Gastrocnemius medialis (tissue), 4 donors: ENCODE data around the gene PTBP1. TPM values are rescaled to one million over a fixed set of nuclear protein-coding genes. Genes with fewer than 3 reads are reported as not detected.
"Not testable (repeated sequence)": the region's sequence is repeated elsewhere in the genome, so short reads cannot be mapped to it uniquely, and the experiment has no call there.

Experiments used
- ATAC-seq, 2 donors: fragments of 150-250 bp; one replicate each; pipeline ENCODE4 v1.9.1; 2016
- DNase-seq, 2 donors: peaks; one replicate each; pipeline ENCODE4 v3.0.0-alpha.2; 2019
- H3K27ac ChIP-seq, 4 donors: fragments of 200-600 bp; sonication (generic); 1 replicate in 1 of 4; 2 replicates in 3 of 4; pipeline ENCODE4 v1.5.1; 2016 to 2018; ENCODE audit warnings: mild to moderate bottlenecking in 2 of 4, moderate library complexity in 1 of 4
- H3K27me3 ChIP-seq, 3 donors: fragments of 200-600 bp; sonication (generic) in 2 of 3; 1 replicate in 1 of 3; 2 replicates in 2 of 3; pipeline versions ENCODE4 v1.5.1 to v1.6.0; 2016 to 2019; ENCODE audit warnings: mild to moderate bottlenecking in 1 of 3, moderate library complexity in 1 of 3
- H3K36me3 ChIP-seq, 2 donors: fragments of 200-600 bp; sonication (generic) in 1 of 2; one replicate each; pipeline ENCODE4 v1.5.1; 2017 to 2018
- H3K4me1 ChIP-seq, 2 donors: fragments of 200-600 bp; sonication (generic) in 1 of 2; one replicate each; pipeline ENCODE4 v1.5.1; 2016 to 2017; ENCODE audit warnings: mild to moderate bottlenecking in 2 of 2
- H3K4me3 ChIP-seq, 4 donors: fragments of 200-600 bp; sonication (generic) in 3 of 4; 1 replicate in 1 of 4; 2 replicates in 3 of 4; pipeline ENCODE4 v1.5.1; 2016 to 2019; ENCODE audit warnings: mild to moderate bottlenecking in 2 of 4
- H3K9me3 ChIP-seq, 3 donors: fragments of 200-600 bp; sonication (generic) in 2 of 3; 1 replicate in 1 of 3; 2 replicates in 2 of 3; pipeline ENCODE4 v1.5.1; 2016 to 2019
- POLR2A ChIP-seq, 2 donors: fragments of 450-650 bp; IDR thresholded peaks; one replicate each; pipeline ENCODE4 v1.6.1; 2017; ENCODE audit warnings: antibody characterized with exemption in 2 of 2, mild to moderate bottlenecking in 2 of 2, moderate library complexity in 2 of 2
- in situ Hi-C, 4 donors: fragments of 200-750 bp; cut with MboI; loops; one replicate each; pipeline versions ENCODE4 v1.15.0 to v1.8.0; 2017; ENCODE audit warnings: low sequenced_read_pairs in 4 of 4
- intact Hi-C: fragments of 100-400 bp; cut with DNase I; formaldehyde crosslinking; loops from one replicate; pipeline ENCODE4 v1.15.1; 2023; ENCODE audit warnings: low total_unique reads
- total RNA-seq, 4 donors: library from RNA; depleted of rRNA; stranded (reverse); fragments of >200 nt; gene quantifications; one replicate each; pipeline versions ENCODE4 v1.1.0 to v1.2.3, GENCODE V29; 2016
- TF ChIP-seq, protein P1 (sequence below), 5 experiments: fragments of 450-650 bp in 3 of 5; fragments of 200-600 bp in 2 of 5; sonication (generic) in 2 of 5; IDR thresholded peaks in 4 of 5; conservative IDR thresholded peaks in 1 of 5; 1 replicate in 4 of 5; 2 replicates in 1 of 5; pipeline ENCODE4 v1.5.1; 2016 to 2019; ENCODE audit warnings: antibody characterized with exemption in 5 of 5, mild to moderate bottlenecking in 3 of 5, moderate library complexity in 3 of 5

Gene PTBP1
- total RNA-seq, 4 donors from 2014 or later: 29.8 to 51.7 (median 36.7) TPM

DNA sequence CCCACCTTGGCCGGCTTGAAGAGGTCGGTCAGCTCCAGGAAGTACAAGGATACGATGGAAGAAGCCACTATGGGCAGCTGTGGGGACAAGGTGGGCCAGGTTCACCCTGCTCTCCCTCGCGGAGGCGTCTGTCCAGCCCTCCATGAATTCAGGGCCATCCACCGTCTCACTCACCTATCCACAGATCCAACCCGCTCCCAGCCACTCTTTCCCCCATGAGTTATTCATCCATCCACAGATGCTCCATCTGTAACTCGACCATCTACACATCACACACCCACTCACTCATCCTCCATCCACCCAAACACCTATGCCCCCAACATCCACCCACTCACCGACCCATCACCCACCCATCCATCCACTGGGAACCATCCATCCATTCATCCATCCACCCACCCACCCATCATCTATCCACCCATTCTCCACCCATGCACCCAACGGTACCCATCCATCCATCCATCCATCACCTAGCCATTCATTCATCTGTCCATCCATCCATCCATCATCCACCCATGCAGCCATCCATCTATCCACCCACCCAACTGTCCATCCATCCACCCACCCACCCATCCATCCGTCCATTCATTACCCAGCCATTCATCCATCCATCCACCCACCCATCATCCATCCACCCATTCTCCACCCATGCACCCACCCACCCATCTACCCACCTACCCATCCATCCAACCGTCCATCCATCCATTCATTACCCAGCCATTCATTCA, 18.7 kb downstream of the PTBP1 start:
- no peaks in the 10 kb centered on the region for H3K4me1 ChIP-seq
- DNase-seq: no peak
- peaks cover 0 to 12% of the 10 kb centered on the region in 2 donors for H3K36me3 ChIP-seq
- no peak overlapping the region for H3K27ac ChIP-seq
- TF ChIP-seq, protein P1, sequence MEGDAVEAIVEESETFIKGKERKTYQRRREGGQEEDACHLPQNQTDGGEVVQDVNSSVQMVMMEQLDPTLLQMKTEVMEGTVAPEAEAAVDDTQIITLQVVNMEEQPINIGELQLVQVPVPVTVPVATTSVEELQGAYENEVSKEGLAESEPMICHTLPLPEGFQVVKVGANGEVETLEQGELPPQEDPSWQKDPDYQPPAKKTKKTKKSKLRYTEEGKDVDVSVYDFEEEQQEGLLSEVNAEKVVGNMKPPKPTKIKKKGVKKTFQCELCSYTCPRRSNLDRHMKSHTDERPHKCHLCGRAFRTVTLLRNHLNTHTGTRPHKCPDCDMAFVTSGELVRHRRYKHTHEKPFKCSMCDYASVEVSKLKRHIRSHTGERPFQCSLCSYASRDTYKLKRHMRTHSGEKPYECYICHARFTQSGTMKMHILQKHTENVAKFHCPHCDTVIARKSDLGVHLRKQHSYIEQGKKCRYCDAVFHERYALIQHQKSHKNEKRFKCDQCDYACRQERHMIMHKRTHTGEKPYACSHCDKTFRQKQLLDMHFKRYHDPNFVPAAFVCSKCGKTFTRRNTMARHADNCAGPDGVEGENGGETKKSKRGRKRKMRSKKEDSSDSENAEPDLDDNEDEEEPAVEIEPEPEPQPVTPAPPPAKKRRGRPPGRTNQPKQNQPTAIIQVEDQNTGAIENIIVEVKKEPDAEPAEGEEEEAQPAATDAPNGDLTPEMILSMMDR (IDR thresholded peaks at IDR 0.05 in 4 of 5, conservative IDR thresholded peaks at IDR 0.05 in 1 of 5): no peak
- no peak for TF ChIP-seq POLR2A (IDR thresholded peaks at IDR 0.05)
- H3K9me3 ChIP-seq: no peaks in the 10 kb centered on the region
- ATAC-seq: no peak
- intact Hi-C loops (no loop called here), in situ Hi-C loops (no loop called here)
- no peak overlapping the region for H3K4me3 ChIP-seq
- peaks cover 0 to 2% (median 0%) of the 10 kb centered on the region in 3 donors for H3K27me3 ChIP-seq

DNA sequence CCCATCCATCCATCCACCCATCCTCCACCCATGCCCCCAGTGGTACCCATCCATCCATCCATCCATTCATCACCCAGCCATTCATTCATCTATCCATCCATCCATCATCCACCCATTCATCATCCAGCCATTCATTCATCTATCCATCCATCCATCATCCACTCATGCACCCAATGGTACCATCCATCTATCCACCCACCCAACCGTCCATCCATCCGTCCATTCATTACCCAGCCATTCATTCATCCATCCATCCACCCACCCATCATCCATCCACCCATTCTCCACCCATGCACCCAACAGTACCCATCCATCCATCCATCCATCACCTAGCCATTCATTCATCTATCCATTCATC, 19.2 kb downstream of the PTBP1 start:
- Histone ChIP-seq H3K36me3 (peaks cover 0 to 7% of the 10 kb centered on the region in 2 donors), H3K27ac (no peak overlapping the region), H3K4me3 (no peak overlapping the region), H3K27me3 (peaks cover 3 to 7% (median 3%) of the 10 kb centered on the region in 3 donors), H3K4me1 (peaks cover 0 to 2% of the 10 kb centered on the region in 2 donors), H3K9me3 (no peaks in the 10 kb centered on the region)
- no peak for DNase-seq
- ATAC-seq: no peak
- no peak for TF ChIP-seq POLR2A (IDR thresholded peaks at IDR 0.05)
- TF ChIP-seq, protein P1 (IDR thresholded peaks at IDR 0.05 in 4 of 5, conservative IDR thresholded peaks at IDR 0.05 in 1 of 5): no peak
- in situ Hi-C loops: no loop called here
- intact Hi-C loops: no loop called here

DNA sequence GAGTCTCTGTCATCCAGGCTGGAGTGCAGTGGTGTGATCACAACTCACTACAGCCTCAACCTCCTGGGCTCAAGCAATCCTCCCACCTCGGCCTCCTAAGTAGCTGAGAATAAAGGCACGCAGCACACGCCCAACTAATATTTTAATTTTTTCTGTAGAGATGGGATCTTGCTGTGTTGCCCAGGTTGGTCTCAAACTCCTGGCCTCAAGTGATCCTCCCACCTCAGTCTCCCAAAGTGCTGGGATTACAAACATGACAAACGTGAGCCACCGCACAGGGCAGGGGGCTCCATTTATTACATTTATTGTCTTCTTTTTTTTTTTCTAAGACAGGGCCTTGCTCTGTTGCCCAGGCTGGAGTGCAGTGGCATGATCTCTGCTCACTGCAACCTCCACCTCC, 23.0 kb downstream of the PTBP1 start:
- in situ Hi-C loops, H3K27ac ChIP-seq, DNase-seq, H3K9me3 ChIP-seq, ATAC-seq, H3K36me3 ChIP-seq, intact Hi-C loops, H3K4me1 ChIP-seq, H3K4me3 ChIP-seq: not testable (repeated sequence)
- peaks cover 18 to 34% (median 29%) of the 10 kb centered on the region in 3 donors for H3K27me3 ChIP-seq

DNA sequence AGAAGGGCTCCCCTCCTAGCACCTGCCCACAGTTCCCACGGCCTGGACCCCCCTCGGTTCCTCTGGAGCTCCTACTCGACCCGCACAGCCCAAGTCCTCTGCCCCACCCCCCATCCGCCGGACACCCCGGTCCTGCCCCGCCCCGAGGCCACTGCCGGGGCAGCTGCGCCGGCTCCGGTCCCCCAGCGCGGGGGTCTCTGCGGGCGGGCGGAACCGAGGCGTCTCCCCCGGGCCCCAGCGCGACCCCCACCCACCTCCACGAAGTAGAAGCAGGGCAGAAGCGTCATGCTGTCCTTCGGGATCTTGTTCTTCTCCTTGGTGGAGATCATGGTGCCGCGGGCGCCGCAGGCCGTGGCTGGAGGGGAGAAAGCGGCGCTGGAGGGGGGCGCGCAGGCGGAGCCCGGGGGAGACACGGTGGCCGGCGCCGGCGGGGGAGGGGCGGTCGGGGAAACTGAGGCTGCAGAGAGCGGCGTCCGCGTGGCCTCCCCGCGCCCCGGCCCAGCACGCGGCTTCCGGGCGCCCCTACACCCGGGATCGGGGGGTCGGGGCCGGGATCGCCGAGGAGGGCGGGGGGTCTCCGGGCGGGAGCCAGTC, 24.1 kb downstream of the PTBP1 start:
- Histone ChIP-seq H3K36me3 (no peaks in the 10 kb centered on the region), H3K4me3 (peak overlapping the region; percentile 6 to 38 (median 26)), H3K9me3 (no peaks in the 10 kb centered on the region), H3K27me3 (peaks cover 21 to 34% (median 29%) of the 10 kb centered on the region in 3 donors), H3K27ac (no peak overlapping the region), H3K4me1 (peaks cover 0 to 3% of the 10 kb centered on the region in 2 donors)
- intact Hi-C loops (no loop called here), in situ Hi-C loops (no loop called here)
- no peak for TF ChIP-seq POLR2A (IDR thresholded peaks at IDR 0.05)
- TF ChIP-seq, protein P1 (IDR thresholded peaks at IDR 0.05 in 4 of 5, conservative IDR thresholded peaks at IDR 0.05 in 1 of 5): no peak
- DNase-seq: no peak
- no peak for ATAC-seq

DNA sequence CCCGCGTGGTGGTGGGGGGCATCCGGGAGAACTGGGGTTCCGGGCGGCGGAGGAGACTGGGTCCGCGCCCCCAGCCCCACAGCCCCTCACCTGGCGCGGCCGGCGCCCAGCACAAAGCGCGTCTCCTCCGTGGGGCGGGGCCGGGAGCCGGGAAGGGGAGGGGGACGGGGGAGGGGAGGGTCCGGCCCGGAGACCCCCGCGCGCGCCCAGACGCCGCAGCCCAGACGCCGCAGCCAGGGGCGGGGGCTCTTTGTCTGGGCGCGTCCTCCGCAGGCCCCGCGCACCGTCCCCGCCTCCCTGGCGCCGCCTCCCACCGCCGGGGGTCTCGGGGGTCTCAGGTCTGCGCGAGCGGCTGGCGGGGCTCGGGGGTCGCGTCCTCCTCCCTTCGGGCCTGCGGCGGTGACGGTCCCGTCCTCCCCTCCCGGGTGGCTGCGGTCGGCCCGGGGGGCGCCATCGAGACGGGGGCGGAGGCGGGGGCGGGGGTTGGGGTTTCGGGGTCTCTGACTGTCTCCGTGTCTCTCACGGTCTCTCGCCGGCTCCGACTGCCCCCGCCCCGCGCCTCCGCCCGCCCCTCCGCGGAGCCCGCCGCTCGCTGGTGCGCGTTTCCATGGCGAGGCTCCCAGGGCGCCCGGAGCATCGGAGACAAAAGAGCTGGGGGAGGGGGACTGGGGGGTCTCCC, 24.7 kb downstream of the PTBP1 start, which contains the start of gene PLPPR3:
PLPPR3 (minus strand) TSS at position 131 of the 679 bp plus-strand sequence. CDS start 396 bp downstream, outside the sequence.
- in situ Hi-C loops: no loop called here
- ATAC-seq (no peak), DNase-seq (no peak)
- peaks cover 0 to 3% of the 10 kb centered on the region in 2 donors for H3K4me1 ChIP-seq
- H3K27ac ChIP-seq: no peak within 1 kb of the TSS
- no peaks in the 10 kb centered on the region for H3K9me3 ChIP-seq
- no peaks in the 10 kb centered on the region for H3K36me3 ChIP-seq
- peaks cover 21 to 34% (median 29%) of the 10 kb centered on the region in 3 donors for H3K27me3 ChIP-seq
- H3K4me3 ChIP-seq: peak within 1 kb of the TSS; percentile 6 to 38 (median 26)
- TF ChIP-seq POLR2A (IDR thresholded peaks at IDR 0.05): no peak
- TF ChIP-seq, protein P1 (IDR thresholded peaks at IDR 0.05 in 4 of 5, conservative IDR thresholded peaks at IDR 0.05 in 1 of 5): no peak
- intact Hi-C loops: no loop called here
